Astrocyte of the cerebellum (primary cell): ENCODE results near the gene RNASEH2C.

ENCODE experiments used
- DNase-seq: peaks from one replicate; pipeline ENCODE4 v3.0.0-alpha.2; 2011; ENCODE audit warnings: low read depth
- H3K4me3 ChIP-seq: 2 replicates; pipeline ENCODE4 v1.5.1; 2011; ENCODE audit warnings: mild to moderate bottlenecking, low read depth, low read length, moderate library complexity
- in situ Hi-C: cut with HindIII; loops from 2 replicates; pipeline ENCODE4 v1.10.0; 2017; ENCODE audit warnings: low sequenced_read_pairs
- TF ChIP-seq, protein P1 (sequence below): IDR thresholded peaks from 2 replicates; pipeline ENCODE4 v1.5.1; 2012; ENCODE audit warnings: low read length, low read depth, moderate library complexity, mild to moderate bottlenecking; ENCODE audit errors: missing control alignments

RNASEH2C gene

GRCh38 chr11:65718964-65719492, 1.6 kb downstream of the RNASEH2C start:
- in situ Hi-C loops = no loop called here
- TF ChIP-seq, protein P1, sequence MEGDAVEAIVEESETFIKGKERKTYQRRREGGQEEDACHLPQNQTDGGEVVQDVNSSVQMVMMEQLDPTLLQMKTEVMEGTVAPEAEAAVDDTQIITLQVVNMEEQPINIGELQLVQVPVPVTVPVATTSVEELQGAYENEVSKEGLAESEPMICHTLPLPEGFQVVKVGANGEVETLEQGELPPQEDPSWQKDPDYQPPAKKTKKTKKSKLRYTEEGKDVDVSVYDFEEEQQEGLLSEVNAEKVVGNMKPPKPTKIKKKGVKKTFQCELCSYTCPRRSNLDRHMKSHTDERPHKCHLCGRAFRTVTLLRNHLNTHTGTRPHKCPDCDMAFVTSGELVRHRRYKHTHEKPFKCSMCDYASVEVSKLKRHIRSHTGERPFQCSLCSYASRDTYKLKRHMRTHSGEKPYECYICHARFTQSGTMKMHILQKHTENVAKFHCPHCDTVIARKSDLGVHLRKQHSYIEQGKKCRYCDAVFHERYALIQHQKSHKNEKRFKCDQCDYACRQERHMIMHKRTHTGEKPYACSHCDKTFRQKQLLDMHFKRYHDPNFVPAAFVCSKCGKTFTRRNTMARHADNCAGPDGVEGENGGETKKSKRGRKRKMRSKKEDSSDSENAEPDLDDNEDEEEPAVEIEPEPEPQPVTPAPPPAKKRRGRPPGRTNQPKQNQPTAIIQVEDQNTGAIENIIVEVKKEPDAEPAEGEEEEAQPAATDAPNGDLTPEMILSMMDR = no peak
- DNase-seq = no peak
- peak overlapping the region; percentile 76 for H3K4me3 ChIP-seq

GRCh38 chr11:65718531-65718930, 2.1 kb downstream of the RNASEH2C start:
- TF ChIP-seq, protein P1 = no peak
- no peak overlapping the region for H3K4me3 ChIP-seq
- DNase-seq = no peak
- in situ Hi-C loops = no loop called here

- DNase-seq = no peak
- TF ChIP-seq, protein P1 = no peak
- no peak overlapping the region for H3K4me3 ChIP-seq
- in situ Hi-C loops = no loop called here
Measured at GRCh38 chr11:65717906-65718305, 2.7 kb downstream of the RNASEH2C start.

GRCh38 chr11:65716774-65717405, 3.7 kb downstream of the RNASEH2C start:
- H3K4me3 ChIP-seq = no peak overlapping the region
- DNase-seq = no peak
- in situ Hi-C loops = no loop called here
- TF ChIP-seq, protein P1 = no peak

- no peak for DNase-seq
- in situ Hi-C loops = no loop called here
- TF ChIP-seq, protein P1 = no peak
Measured at GRCh38 chr11:65716302-65716701, 4.3 kb downstream of the RNASEH2C start.

DNA sequence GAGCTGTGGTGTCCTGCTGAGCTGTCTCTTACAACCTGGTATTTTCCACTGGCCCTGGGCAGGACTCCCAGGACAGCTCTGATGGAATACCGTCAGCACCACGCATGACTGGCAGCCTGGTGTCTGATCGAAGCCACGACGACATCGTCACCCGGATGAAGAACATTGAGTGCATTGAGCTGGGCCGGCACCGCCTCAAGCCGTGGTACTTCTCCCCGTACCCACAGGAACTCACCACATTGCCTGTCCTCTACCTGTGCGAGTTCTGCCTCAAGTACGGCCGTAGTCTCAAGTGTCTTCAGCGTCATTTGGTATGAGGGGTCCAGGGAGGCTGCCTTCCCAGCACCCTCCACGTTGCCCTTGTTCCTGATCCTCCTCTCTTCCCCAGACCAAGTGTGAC, 6.2 kb downstream of the RNASEH2C start:
- TF ChIP-seq, protein P1 = no peak
- in situ Hi-C loops = no loop called here
- no peak overlapping the region for H3K4me3 ChIP-seq
- DNase-seq = no peak

More at GRCh38 chr11:65716302-65716701, 4.3 kb downstream of the RNASEH2C start:
- no peak overlapping the region for H3K4me3 ChIP-seq
